ENCODE data around the gene TBXAS1. TPM values are rescaled to one million over a fixed set of nuclear protein-coding genes. Genes with fewer than 3 reads are reported as not detected.

TBXAS1 gene
- polyA plus RNA-seq, 1 donor from 2014 or later, result 0.93 TPM

DNA sequence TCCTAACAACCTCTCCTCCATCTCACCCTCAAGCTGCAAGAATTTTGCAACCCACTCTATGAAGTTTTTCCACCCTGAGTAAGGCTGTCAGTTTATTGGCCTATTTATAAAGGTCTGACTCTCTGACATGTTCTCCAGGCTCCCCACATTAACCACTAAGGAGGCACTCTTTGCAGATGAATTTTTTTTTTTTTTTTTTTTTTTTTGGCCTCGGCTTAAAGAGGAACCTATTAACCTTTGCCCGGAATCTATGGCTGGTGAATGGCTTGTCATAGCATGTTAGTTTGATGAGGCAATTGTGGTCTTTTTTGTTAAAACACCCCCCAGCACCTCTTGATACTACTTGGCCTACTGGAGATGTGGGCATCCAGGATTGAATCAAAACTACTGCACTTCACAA lies 57.1 kb downstream of the TBXAS1 start:
- TF ChIP-seq EZH2 (IDR thresholded peaks at IDR 0.05; ENCODE audit: borderline replicate concordance, insufficient read depth, low read length, poor library complexity, severe bottlenecking) (no peak), TAF1 (IDR thresholded peaks at IDR 0.05; ENCODE audit: low read depth) (no peak), MXI1 (conservative IDR thresholded peaks at IDR 0.05; ENCODE audit: poor library complexity, severe bottlenecking) (no peak), POLR2AphosphoS5 (IDR thresholded peaks at IDR 0.05) (no peak), RAD21 (conservative IDR thresholded peaks at IDR 0.05) (no peak), EP300 (conservative IDR thresholded peaks at IDR 0.05; ENCODE audit: poor library complexity, severe bottlenecking) (no peak), SMC3 (conservative IDR thresholded peaks at IDR 0.05; ENCODE audit: poor library complexity) (no peak)
- TF ChIP-seq, protein P1, sequence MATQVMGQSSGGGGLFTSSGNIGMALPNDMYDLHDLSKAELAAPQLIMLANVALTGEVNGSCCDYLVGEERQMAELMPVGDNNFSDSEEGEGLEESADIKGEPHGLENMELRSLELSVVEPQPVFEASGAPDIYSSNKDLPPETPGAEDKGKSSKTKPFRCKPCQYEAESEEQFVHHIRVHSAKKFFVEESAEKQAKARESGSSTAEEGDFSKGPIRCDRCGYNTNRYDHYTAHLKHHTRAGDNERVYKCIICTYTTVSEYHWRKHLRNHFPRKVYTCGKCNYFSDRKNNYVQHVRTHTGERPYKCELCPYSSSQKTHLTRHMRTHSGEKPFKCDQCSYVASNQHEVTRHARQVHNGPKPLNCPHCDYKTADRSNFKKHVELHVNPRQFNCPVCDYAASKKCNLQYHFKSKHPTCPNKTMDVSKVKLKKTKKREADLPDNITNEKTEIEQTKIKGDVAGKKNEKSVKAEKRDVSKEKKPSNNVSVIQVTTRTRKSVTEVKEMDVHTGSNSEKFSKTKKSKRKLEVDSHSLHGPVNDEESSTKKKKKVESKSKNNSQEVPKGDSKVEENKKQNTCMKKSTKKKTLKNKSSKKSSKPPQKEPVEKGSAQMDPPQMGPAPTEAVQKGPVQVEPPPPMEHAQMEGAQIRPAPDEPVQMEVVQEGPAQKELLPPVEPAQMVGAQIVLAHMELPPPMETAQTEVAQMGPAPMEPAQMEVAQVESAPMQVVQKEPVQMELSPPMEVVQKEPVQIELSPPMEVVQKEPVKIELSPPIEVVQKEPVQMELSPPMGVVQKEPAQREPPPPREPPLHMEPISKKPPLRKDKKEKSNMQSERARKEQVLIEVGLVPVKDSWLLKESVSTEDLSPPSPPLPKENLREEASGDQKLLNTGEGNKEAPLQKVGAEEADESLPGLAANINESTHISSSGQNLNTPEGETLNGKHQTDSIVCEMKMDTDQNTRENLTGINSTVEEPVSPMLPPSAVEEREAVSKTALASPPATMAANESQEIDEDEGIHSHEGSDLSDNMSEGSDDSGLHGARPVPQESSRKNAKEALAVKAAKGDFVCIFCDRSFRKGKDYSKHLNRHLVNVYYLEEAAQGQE (IDR thresholded peaks at IDR 0.05; ENCODE audit: borderline replicate concordance), result no peak
- TF ChIP-seq, protein P2, sequence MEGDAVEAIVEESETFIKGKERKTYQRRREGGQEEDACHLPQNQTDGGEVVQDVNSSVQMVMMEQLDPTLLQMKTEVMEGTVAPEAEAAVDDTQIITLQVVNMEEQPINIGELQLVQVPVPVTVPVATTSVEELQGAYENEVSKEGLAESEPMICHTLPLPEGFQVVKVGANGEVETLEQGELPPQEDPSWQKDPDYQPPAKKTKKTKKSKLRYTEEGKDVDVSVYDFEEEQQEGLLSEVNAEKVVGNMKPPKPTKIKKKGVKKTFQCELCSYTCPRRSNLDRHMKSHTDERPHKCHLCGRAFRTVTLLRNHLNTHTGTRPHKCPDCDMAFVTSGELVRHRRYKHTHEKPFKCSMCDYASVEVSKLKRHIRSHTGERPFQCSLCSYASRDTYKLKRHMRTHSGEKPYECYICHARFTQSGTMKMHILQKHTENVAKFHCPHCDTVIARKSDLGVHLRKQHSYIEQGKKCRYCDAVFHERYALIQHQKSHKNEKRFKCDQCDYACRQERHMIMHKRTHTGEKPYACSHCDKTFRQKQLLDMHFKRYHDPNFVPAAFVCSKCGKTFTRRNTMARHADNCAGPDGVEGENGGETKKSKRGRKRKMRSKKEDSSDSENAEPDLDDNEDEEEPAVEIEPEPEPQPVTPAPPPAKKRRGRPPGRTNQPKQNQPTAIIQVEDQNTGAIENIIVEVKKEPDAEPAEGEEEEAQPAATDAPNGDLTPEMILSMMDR (IDR thresholded peaks at IDR 0.05; ENCODE audit: poor library complexity, severe bottlenecking), result no peak
- Histone ChIP-seq H3K9me2 (ENCODE audit: insufficient read depth, low read length) (no peaks in the 10 kb centered on the region), H3K36me3 (ENCODE audit: insufficient read depth, low read length) (no peaks in the 10 kb centered on the region), H3K4me2 (ENCODE audit: low read length) (no peak overlapping the region), H2AFZ (ENCODE audit: low read depth, low read length) (no peak overlapping the region), H4K20me1 (ENCODE audit: insufficient read depth) (no peaks in the 10 kb centered on the region), H3K27me3 (ENCODE audit: insufficient read depth, low read depth, low read length) (no peaks in the 10 kb centered on the region), H3K9ac (ENCODE audit: low read length) (no peak overlapping the region), H3K4me3 (ENCODE audit: low read length) (no peak overlapping the region), H3K9me3 (ENCODE audit: low read length) (no peaks in the 10 kb centered on the region), H3K27ac (ENCODE audit: low read length) (no peak overlapping the region), H3K79me2 (replicated peaks; ENCODE audit: insufficient read depth, low read length) (no peaks in the 10 kb centered on the region), H3F3A (ENCODE audit: insufficient read depth, low read length, poor library complexity, severe bottlenecking) (no peaks in the 10 kb centered on the region)

DNA sequence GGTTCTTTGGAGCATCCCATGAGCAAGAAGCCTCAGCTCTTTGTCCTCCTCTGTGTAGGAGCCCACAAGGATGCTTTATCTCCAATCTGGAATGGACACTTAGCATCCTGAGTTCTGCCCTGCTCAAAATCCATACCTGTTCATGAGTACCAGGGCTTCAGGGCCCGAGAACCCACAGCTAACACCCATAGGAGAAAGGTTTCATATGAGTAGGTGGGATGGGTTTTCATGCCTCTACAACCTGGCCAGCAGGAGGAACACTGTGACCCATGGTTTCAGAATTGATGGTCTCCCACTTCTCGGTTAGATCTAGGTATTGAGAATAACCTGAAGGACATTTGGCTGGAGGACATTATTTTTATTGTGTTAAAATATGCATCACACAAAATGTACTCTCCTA lies 57.8 kb downstream of the TBXAS1 start:
- H3K9me2 ChIP-seq (ENCODE audit: insufficient read depth, low read length), result no peaks in the 10 kb centered on the region
- TF ChIP-seq, protein P2 (IDR thresholded peaks at IDR 0.05; ENCODE audit: poor library complexity, severe bottlenecking), result no peak
- TF ChIP-seq TAF1 (IDR thresholded peaks at IDR 0.05; ENCODE audit: low read depth) (no peak), SMC3 (conservative IDR thresholded peaks at IDR 0.05; ENCODE audit: poor library complexity) (no peak), RAD21 (conservative IDR thresholded peaks at IDR 0.05) (no peak), EZH2 (IDR thresholded peaks at IDR 0.05; ENCODE audit: borderline replicate concordance, insufficient read depth, low read length, poor library complexity, severe bottlenecking) (no peak), EP300 (conservative IDR thresholded peaks at IDR 0.05; ENCODE audit: poor library complexity, severe bottlenecking) (no peak), MXI1 (conservative IDR thresholded peaks at IDR 0.05; ENCODE audit: poor library complexity, severe bottlenecking) (no peak), POLR2AphosphoS5 (IDR thresholded peaks at IDR 0.05) (no peak)
- TF ChIP-seq, protein P1 (IDR thresholded peaks at IDR 0.05; ENCODE audit: borderline replicate concordance), result no peak
- H3K9ac ChIP-seq (ENCODE audit: low read length), result no peak overlapping the region
- H4K20me1 ChIP-seq (ENCODE audit: insufficient read depth), result no peaks in the 10 kb centered on the region
- no peak overlapping the region for H3K27ac ChIP-seq (ENCODE audit: low read length)
- no peak overlapping the region for H3K4me2 ChIP-seq (ENCODE audit: low read length)
- H3K9me3 ChIP-seq (ENCODE audit: low read length), result no peaks in the 10 kb centered on the region
- no peaks in the 10 kb centered on the region for H3F3A ChIP-seq (ENCODE audit: insufficient read depth, low read length, poor library complexity, severe bottlenecking)
- H3K36me3 ChIP-seq (ENCODE audit: insufficient read depth, low read length), result no peaks in the 10 kb centered on the region
- H2AFZ ChIP-seq (ENCODE audit: low read depth, low read length), result no peak overlapping the region
- no peak overlapping the region for H3K4me3 ChIP-seq (ENCODE audit: low read length)
- H3K79me2 ChIP-seq (replicated peaks; ENCODE audit: insufficient read depth, low read length), result no peaks in the 10 kb centered on the region
- no peaks in the 10 kb centered on the region for H3K27me3 ChIP-seq (ENCODE audit: insufficient read depth, low read depth, low read length)

Measured in neural cell (in vitro differentiated cells).